ENCODE measurements around the gene PGS1. TPM values are rescaled to one million over a fixed set of nuclear protein-coding genes. Genes with fewer than 3 reads are reported as not detected.

The PGS1 gene
- polyA plus RNA-seq, 1 donor, result 29.7 TPM

DNA sequence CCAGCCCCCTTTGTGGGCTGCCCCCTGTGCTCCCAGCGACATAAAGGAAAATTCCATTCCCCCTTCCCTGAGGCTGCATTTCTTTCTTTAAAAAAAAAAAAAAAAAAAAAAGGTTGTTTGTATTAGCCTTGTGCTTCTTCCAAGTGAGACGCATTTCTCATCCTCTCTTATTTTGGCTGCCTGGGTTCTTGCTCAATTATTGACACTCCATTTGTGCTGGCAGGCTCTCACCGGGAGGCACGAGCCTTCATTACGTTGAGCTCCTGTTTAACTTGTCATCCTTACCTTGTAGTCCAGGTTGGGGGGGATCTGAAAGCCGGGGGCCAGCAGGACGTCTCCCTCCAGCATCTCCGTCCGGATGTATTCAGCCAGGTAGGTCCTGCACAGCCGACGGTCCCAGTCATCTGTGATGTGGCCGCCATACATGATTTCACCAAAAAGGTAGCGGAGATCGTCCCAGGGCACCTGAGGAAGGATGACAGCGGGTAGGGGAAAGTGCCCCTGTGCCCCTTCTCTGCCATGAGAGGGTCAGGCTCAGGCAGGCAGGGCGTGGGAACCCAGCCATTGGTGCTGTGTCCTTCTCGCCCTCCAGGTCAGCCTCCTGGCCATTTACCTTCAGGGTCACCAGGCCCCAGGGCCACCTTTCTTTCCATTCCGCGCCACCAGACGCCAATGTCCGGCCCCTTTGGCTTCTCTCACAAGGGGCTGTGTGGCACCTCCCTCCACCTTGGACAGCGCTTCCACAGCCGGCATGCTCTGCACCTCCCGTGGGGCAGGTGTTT is 50.6 kb downstream of the PGS1 start:
- DNase-seq, result no peak

- DNase-seq, result no peak
These were observed 51.2 kb downstream of the PGS1 start for GRCh38 chr17:78429618-78429995.

DNA sequence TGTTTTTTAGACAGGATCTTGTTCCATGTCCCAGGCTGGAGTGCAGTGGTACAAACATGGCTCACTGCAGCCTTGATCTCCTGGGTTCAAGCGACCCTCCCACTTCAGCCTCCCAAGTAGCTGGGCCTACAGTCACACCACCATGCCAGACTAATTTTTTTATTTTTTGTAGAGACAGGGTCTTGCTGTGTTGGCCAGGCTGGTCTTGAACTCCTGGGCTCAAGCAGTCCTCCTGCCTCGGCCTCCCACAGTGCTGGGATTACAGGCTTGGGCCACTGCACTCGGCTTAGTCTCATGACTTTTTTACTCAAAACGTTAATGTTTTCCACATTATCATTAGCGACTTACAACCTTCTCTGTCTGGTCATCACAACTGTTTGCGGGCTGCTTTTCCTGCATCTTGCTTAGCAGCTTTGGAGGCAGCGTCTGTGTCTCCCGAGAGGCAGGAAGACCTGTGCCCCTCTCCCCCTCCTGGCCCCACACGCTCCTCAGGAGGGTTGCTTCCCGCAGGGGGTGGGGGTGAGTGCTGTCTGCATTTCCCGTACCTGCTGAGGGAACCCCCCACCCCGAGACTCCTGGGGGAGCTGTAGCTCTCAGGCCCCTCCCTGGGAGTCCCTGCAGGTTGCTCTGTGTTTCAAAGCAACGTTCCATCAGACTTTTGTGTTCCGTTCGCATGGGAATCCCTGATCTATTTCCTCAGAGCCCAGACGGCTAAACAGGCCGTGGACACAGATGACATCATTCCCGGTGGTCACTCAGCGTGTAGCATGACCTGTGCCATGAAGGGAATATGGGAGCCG is 52.6 kb downstream of the PGS1 start:
- DNase-seq, result no peak

GRCh38 chr17:78431692-78431958 is 53.2 kb downstream of the PGS1 start:
- DNase-seq, result no peak

DNA sequence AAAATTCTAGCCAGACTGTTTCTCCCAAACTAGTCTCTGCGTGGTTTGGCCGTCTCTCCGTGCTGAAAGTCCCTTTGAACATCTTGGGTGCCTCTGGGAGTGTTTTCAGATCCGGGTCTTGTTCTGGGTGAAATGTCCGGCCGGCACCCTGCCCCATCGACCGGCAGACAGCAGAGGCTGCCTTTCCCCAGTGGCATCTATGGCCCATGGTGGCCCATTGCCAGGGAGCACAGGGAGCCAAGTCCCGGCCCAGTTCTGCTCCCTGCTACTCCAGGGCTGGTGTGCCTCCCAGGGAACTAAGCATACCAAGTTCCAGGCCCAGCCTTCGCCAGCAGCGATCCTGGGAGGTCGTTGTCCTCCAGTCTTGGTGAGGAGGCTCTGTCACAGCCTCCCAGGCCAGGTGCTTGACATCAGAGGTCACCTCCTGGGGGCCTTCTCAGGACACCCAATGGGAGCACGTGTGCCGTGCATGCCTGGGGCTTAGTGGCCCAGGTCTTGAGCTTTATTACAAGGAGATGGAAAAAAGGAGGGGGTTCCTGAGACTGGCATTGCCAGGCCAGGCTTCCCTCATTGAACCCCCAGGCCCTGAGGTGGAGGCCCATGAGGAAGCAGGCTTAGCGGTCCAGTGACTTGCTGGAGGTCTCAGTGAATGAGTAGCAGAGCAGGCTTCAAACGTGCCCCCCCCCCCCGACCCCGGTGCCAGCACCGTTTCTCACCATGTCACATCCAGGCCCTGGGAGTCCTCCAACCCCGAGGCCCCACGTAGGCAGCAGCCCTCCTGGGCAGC is 54.0 kb downstream of the PGS1 start:
- no peak for DNase-seq

DNA sequence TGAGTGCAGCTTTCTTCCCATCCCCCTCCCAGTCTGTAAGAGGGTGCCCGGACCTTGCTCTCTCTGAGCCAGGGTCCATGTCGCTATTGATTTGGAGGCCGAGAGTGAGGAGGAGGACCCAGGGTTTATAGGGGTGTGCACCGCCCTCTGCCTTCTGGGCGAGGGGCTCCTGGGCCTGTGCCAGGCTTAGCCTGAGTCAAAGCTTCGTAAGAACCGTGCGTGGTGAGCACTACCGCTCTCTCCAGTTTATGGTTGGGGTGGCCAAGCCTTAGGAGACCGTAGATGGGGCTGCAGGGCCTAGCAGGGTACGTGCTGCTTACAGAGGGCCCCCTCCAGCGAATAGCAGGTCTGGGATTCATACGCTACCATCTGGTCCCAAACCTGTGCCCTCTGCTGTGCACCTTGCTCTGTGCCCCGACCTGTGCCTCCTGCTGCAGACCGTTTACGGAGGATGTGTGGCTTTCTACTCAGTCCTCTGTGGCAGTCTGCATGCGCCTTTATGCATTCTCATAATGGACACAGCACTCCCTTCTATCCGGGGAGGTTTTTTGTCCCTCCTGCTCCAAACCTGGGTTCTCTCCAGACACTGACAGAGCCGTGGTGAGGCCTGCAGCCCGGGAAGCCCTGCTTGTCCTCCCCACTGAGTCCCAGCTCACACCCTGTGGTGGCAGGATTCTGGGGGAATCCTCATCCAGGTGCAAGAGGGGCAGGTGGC is 54.7 kb downstream of the PGS1 start:
- DNase-seq, result no peak

- no peak for DNase-seq
These were observed 55.4 kb downstream of the PGS1 start for GRCh38 chr17:78433780-78434335.

- no peak for DNase-seq
These were observed 56.2 kb downstream of the PGS1 start for GRCh38 chr17:78434455-78435329.

DNA sequence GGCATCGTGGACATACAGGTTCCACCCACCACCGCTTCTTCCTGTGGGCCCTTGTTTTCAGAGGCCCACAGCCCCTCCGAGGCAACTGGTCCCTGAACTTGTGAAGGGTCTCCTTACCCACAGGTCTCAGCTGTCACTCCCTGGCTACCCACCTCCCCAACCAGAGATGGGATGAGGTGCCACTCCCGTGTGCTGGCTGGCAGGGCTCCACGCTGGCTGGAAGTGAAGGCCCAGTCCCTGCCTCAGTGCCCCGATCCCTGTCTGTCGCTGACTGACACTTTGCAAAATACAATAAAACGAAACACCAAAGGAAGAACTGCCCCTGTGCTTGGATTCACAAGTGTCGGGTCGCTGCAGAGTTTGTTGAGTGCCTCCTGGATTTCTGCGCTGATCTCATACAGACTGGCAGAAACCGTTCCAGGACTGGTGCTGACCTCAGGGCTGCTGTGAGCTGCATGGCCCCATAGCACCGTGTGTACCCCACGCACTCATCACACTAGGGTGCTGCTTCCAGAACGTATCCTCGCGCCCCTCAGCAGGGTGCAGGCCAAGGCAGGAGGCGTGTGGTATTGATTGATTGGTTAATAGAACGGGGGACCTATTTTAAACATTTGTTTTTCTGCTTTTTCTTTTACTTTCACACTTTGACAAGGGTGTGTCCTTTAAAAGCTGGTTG is 57.0 kb downstream of the PGS1 start:
- DNase-seq, result no peak

GRCh38 chr17:78437508-78438169 is 59.2 kb downstream of the PGS1 start:
- DNase-seq, result no peak

- no peak for DNase-seq
These were observed 59.8 kb downstream of the PGS1 start for GRCh38 chr17:78438271-78438691.

- DNase-seq, result no peak
These were observed 60.4 kb downstream of the PGS1 start for GRCh38 chr17:78438694-78439325.

- DNase-seq, result no peak
These were observed 63.0 kb downstream of the PGS1 start for GRCh38 chr17:78441271-78441971.

DNA sequence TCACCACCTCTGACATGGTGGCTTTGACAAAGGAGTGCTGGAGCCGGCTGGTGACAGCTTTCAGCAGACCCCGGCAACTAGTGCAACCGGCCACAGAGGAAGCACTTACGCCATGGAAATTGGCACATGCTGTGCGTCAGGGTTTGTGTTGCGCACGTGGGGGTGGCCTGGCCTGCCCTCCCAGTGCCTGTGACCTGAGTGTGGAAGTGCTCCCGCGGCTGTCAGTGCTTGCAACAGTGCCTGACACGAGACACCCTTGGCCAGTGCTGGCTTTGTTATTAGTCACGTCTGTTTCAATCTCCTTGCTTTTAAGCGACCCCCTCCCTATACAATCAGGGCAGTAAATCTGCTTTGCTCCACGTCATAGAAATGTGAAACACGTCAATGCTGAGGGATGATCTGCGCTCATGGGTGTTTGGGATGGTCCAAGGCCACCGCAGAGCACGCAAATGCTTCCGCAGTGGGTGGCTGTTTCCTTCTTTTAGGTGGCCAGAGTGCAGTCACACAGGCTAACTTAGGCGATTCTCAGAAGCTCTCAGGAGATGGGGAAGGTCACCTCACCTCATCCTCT is 64.3 kb downstream of the PGS1 start:
- peak; percentile 36 for DNase-seq

- DNase-seq, result no peak
These were observed 65.9 kb downstream of the PGS1 start for GRCh38 chr17:78444392-78444791.

GRCh38 chr17:78446833-78447232 is 68.4 kb downstream of the PGS1 start:
- DNase-seq, result no peak

GRCh38 chr17:78448356-78448993 is 70.0 kb downstream of the PGS1 start:
- no peak for DNase-seq

DNA sequence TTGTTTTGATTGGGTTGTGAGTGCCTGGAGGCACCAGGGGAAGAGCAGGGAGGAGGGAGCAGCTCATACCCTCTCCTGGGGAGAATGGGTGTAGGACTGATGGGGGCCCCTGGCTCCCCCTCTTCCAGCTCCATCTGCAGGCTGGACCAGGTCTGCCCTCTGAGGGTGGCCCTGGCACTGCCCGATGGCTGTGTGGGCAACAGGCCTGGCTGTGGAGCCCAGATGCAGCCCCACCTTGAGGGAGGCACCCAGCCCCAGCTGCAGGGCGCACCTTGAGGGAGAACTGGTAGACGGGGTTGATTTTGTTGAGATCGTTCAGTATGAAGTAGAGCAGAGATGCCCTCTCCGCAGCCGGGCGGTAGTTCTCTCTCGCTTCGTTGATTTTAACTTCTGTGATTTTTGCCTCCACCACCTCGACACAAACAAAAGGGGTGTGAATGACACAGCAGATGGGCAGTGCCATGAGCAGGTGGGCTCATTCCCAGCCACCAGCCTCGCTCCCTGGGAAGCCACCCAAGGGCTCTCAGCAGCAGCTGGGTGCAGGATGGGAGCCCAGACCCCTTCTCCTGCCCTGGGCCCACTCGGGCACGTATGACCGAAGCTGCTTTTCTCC is 71.6 kb downstream of the PGS1 start:
- no peak for DNase-seq
